Gastroesophageal sphincter (tissue), 3 donors: ENCODE measurements around the gene CDH11.

ENCODE experiments used
- CTCF ChIP-seq, 4 experiments: fragments of 200-600 bp in 2 of 4; fragments of 450-650 bp in 2 of 4; sonication (generic) in 1 of 4; IDR thresholded peaks; one replicate each; pipeline ENCODE4 v1.5.1; 2017 to 2019; ENCODE audit warnings: antibody characterized with exemption in 4 of 4, mild to moderate bottlenecking in 2 of 4, moderate library complexity in 2 of 4
- EP300 ChIP-seq: sonication (generic); formaldehyde crosslinking; IDR thresholded peaks from one replicate; pipeline ENCODE4 v1.6.1; 2017; ENCODE audit warnings: antibody characterized with exemption, mild to moderate bottlenecking
- POLR2A ChIP-seq, 2 donors: fragments of 450-650 bp; IDR thresholded peaks; one replicate each; pipeline ENCODE4 v1.6.1; 2017; ENCODE audit warnings: antibody characterized with exemption in 2 of 2, mild to moderate bottlenecking in 2 of 2, moderate library complexity in 1 of 2
- POLR2AphosphoS5 ChIP-seq: sonication (generic); formaldehyde crosslinking; IDR thresholded peaks from one replicate; pipeline ENCODE4 v1.6.1; 2017; ENCODE audit warnings: antibody characterized with exemption

DNA sequence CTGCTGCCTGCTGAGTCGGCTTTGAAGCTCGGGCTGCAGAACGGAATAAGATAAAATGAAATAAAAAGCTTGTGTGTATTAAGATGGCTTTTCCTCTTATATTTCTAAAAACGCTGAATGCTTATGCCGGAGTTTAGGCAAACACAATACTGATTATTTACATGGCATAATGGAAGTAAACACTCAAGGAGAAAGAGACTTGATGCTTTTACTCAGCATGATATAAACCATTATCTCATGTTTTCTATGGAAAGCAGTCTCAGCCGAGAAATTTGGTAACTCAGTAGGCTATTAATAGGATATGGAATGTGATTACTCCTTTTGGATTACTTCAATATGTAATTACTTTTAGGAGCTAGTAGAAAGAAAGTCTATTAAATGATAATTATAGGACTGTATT, 153.3 kb downstream of the CDH11 start:
- TF ChIP-seq EP300 (no peak), CTCF (IDR thresholded peaks at IDR 0.05) (no peak), POLR2AphosphoS5 (no peak), POLR2A (IDR thresholded peaks at IDR 0.05) (no peak)
